Globus pallidus (tissue), 1 donor: ENCODE results near the gene OXT.

Source experiments
- DNase-seq: peaks from one replicate; pipeline ENCODE4 v3.0.0-alpha.2; 2015; ENCODE audit warnings: low spot score

OXT gene

GRCh38 chr20:3084283-3084985 is 13.0 kb downstream of the OXT start, which contains the start of gene AVP:
AVP (minus strand) TSS chr20:3084724; CDS start chr20:3084674, 50 bp downstream.
- no peak for DNase-seq

DNA sequence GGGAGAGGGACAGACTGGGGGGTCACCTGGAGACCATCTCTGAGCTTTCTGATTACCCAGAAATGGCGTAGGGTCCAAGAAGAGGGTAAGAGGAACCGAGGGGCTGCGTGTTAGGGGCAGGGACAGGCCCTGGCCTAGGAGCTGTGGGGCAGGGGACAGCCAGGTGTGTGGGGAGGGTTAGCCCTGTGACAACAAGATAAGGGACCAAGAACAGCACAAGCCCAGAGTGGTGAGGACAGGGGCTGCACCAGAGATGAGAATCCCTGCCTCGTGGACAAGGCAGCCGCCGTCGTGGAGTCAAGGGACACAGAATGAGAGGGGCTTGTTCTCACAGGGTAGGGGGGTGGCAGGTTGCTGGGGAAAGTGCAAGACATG is 13.6 kb downstream of the OXT start:
- DNase-seq: no peak

- no peak for DNase-seq
Measured at GRCh38 chr20:3085571-3086072, 14.2 kb downstream of the OXT start.

GRCh38 chr20:3088031-3088430 is 16.6 kb downstream of the OXT start:
- no peak for DNase-seq

- DNase-seq: no peak
Measured at GRCh38 chr20:3090565-3090964, 19.1 kb downstream of the OXT start.

DNA sequence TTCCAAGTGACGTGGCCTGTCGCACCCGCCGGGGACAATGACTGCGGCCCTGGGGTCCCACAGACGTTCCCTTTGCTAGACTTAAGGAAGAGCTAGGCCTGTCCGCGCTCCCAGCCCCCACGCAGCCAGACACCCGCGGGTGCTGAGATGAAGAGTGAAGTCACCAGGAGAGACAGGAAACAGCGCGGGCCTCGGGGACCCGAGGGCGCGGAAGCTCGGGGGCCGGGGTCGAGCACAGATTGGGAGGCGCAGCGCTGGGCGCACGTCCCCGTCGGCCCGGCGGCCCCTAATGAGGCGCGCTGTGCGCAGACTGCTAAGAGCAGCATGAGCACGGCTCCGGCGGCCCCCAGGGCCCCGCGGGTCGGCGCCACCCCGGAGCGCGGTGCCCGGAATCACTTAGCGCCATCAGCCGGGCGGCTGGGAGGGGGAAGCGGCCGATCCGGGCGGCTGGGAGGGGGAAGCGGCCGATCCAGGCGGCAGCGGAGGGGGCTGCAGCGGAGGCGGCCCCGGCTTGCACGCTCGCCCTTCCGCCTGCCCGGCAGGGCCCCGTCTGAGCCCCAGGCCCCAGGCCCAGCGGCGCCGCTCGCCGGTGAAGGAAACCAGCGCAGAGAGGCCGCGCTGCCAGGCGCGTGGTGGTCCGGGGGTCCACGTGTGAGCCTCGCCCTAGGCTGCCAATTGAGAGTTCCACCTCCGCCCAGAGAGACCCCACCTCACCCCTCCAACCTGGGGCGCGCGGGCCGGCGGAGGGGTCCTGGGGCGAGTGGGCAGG is 21.4 kb downstream of the OXT start:
- DNase-seq: no peak

DNA sequence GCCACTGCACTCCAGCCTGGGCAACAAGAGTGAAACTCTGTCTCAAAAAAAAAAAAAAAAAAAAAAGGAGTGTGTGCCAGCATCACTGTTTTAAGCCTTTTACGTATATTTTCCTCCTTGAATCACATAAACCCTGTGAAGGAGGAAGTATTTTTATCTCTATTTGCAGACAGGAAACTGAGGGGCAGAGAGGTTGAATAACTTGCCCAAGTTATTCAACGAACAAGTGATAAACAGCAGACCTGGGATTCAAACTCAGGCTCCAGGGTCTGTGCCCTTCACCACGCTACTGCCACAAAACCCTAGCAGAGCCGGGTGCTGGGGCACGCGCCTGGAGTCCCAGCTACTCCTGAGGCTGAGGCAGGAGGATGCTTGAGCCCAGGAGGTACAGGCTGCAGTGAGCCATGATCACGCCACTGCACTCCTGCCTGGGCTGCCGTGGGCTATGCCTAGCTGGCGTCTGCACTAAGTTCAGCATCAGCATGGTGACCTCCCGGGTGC is 22.5 kb downstream of the OXT start:
- DNase-seq: no peak

- DNase-seq: no peak
Measured at GRCh38 chr20:3094848-3095629, 23.6 kb downstream of the OXT start.

GRCh38 chr20:3100480-3100879 is 29.1 kb downstream of the OXT start:
- DNase-seq: no peak

GRCh38 chr20:3101251-3101650 is 29.8 kb downstream of the OXT start:
- DNase-seq: no peak

GRCh38 chr20:3101737-3102574 is 30.5 kb downstream of the OXT start:
- DNase-seq: no peak

GRCh38 chr20:3102575-3103368 is 31.4 kb downstream of the OXT start:
- no peak for DNase-seq

- DNase-seq: no peak
Measured at GRCh38 chr20:3103369-3104032, 32.1 kb downstream of the OXT start.

GRCh38 chr20:3105256-3106137 is 34.1 kb downstream of the OXT start:
- DNase-seq: no peak

- no peak for DNase-seq
Measured at GRCh38 chr20:3106185-3106584, 34.8 kb downstream of the OXT start.

DNA sequence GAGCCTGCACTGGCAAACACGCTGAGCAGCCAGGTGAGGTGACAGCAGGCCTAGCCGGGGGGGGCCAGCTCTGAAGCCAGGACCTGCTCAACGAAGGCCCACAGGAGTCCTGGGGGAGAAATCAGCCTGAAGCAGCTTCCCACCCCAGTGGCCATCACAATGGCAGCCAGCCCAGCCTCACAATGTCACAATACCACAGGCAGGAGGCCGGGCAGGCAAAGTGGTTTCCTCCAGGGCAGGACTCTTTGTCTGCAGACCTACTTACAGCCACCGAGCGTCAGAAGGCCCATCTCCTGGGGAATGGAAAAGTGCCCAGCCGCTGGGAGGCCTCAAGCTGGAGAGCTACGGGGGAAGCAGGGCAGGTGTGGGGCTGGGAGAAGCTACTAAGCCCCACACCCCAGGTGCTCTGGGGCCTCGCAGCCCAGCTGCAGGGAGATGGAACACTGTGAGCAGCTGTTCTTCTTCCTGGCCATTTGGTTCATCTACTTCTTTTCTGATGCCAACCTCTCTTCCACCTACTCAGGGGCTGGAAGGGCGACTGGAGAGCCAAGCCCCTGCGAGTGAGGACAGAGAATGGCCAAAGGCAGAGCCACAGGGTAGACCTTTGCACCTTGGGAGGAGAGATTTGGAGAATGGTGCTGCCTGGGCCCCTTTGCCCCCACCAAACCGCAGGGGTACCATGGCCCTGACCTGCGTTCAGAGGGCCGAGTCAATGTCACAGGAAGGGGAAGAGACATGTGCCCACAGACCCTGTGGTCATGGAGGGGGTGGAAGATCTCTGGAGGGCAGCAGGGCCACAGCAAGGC is 35.4 kb downstream of the OXT start:
- no peak for DNase-seq

- DNase-seq: no peak
Measured at GRCh38 chr20:3107464-3108025, 36.1 kb downstream of the OXT start.
